Measurements from ENCODE around the gene DOCK2.

Gene DOCK2

GRCh38 chr5:169637085-169637548 is at the start of gene DOCK2:
DOCK2 (plus strand) TSS chr5:169637275; CDS start chr5:169637327, 52 bp downstream.
- no peak within 1 kb of the TSS for H3K4me3 ChIP-seq (ENCODE audit: low read length)
- no peak for DNase-seq (ENCODE audit: low read depth)
- TF ChIP-seq CTCF (IDR thresholded peaks at IDR 0.05; ENCODE audit: insufficient read depth, low read depth, low read length, missing control alignments), result no peak

- peak; percentile 90 for DNase-seq (ENCODE audit: low read depth)
- H3K4me3 ChIP-seq (ENCODE audit: low read length), result no peak overlapping the region
- TF ChIP-seq CTCF (IDR thresholded peaks at IDR 0.05; ENCODE audit: insufficient read depth, low read depth, low read length, missing control alignments), result no peak
These were observed 46.5 kb upstream of the DOCK2 start for GRCh38 chr5:169590602-169591001.

- TF ChIP-seq CTCF (IDR thresholded peaks at IDR 0.05; ENCODE audit: insufficient read depth, low read depth, low read length, missing control alignments), result no peak
- DNase-seq (ENCODE audit: low read depth), result peak; percentile 9
- H3K4me3 ChIP-seq (ENCODE audit: low read length), result no peak overlapping the region
These were observed 45.4 kb upstream of the DOCK2 start for GRCh38 chr5:169591636-169592035.

- TF ChIP-seq CTCF (IDR thresholded peaks at IDR 0.05; ENCODE audit: insufficient read depth, low read depth, low read length, missing control alignments), result no peak
- DNase-seq (ENCODE audit: low read depth), result peak; percentile 92
- H3K4me3 ChIP-seq (ENCODE audit: low read length), result no peak overlapping the region
These were observed 44.0 kb upstream of the DOCK2 start for GRCh38 chr5:169592937-169593650.

GRCh38 chr5:169595172-169595820 is 41.8 kb upstream of the DOCK2 start:
- no peak for TF ChIP-seq CTCF (IDR thresholded peaks at IDR 0.05; ENCODE audit: insufficient read depth, low read depth, low read length, missing control alignments)

GRCh38 chr5:169599451-169599850 is 37.6 kb upstream of the DOCK2 start:
- no peak overlapping the region for H3K4me3 ChIP-seq (ENCODE audit: low read length)
- DNase-seq (ENCODE audit: low read depth), result peak; percentile 22
- peak; percentile 7 for TF ChIP-seq CTCF (IDR thresholded peaks at IDR 0.05; ENCODE audit: insufficient read depth, low read depth, low read length, missing control alignments)

More at GRCh38 chr5:169595172-169595820, 41.8 kb upstream of the DOCK2 start:
- no peak for DNase-seq (ENCODE audit: low read depth)
- no peak overlapping the region for H3K4me3 ChIP-seq (ENCODE audit: low read length)
